Activated CD4-positive, alpha-beta T cell treated with anti-CD3 and anti-CD28 coated beads, Interleukin-2, amount 50 U/mL, for 24 hours (primary cell): ENCODE results near the gene KRTAP2-1.
"Not testable (repeated sequence)": the region's sequence is repeated elsewhere in the genome, so short reads cannot be mapped to it uniquely, and the experiment has no call there.

Experiments used
- DNase-seq, 2 donors: peaks; one replicate each; pipeline ENCODE4 v3.0.0-alpha.2; 2020; ENCODE audit warnings: low read depth in 1 of 2, low spot score in 1 of 2

KRTAP2-1 gene

GRCh38 chr17:41046735-41047465, at the start of gene KRTAP2-1:
TSS of gene KRTAP2-1 (minus strand) at chr17:41047316. CDS start at chr17:41047267, 49 bp downstream.
- not testable (repeated sequence) for DNase-seq

- no peak for DNase-seq
Measured at GRCh38 chr17:41096055-41096454, 48.9 kb upstream of the KRTAP2-1 start.

GRCh38 chr17:41088760-41089352, 41.7 kb upstream of the KRTAP2-1 start:
- DNase-seq, result not testable (repeated sequence)

- DNase-seq, result not testable (repeated sequence)
Measured at GRCh38 chr17:41084100-41084856, 37.2 kb upstream of the KRTAP2-1 start, which contains the start of gene KRTAP4-7. TSS of gene KRTAP4-7 (plus strand) at chr17:41084150. CDS start at chr17:41084207, 57 bp downstream.

GRCh38 chr17:41083427-41083826, 36.3 kb upstream of the KRTAP2-1 start:
- DNase-seq, result not testable (repeated sequence)

GRCh38 chr17:41082626-41083025, 35.5 kb upstream of the KRTAP2-1 start:
- no peak for DNase-seq

- DNase-seq, result no peak
Measured at GRCh38 chr17:41076788-41077187, 29.7 kb upstream of the KRTAP2-1 start.

GRCh38 chr17:41073676-41074075, 26.6 kb upstream of the KRTAP2-1 start:
- DNase-seq, result no peak

- no peak for DNase-seq
Measured at GRCh38 chr17:41071606-41072360, 24.7 kb upstream of the KRTAP2-1 start.

- DNase-seq, result no peak
Measured at GRCh38 chr17:41069031-41069430, 21.9 kb upstream of the KRTAP2-1 start.

GRCh38 chr17:41067281-41067680, 20.2 kb upstream of the KRTAP2-1 start:
- no peak for DNase-seq

GRCh38 chr17:41065829-41066624, 18.9 kb upstream of the KRTAP2-1 start, which contains the start of gene KRTAP2-4:
TSS of gene KRTAP2-4 (minus strand) at chr17:41065879. CDS start at chr17:41065845, 34 bp downstream.
- DNase-seq, result no peak

GRCh38 chr17:41065016-41065689, 18.0 kb upstream of the KRTAP2-1 start:
- DNase-seq, result not testable (repeated sequence)

- DNase-seq, result no peak
Measured at GRCh38 chr17:41064301-41064700, 17.2 kb upstream of the KRTAP2-1 start.

- DNase-seq, result no peak
Measured at GRCh38 chr17:41063449-41063848, 16.3 kb upstream of the KRTAP2-1 start.

- DNase-seq, result no peak
Measured at GRCh38 chr17:41061964-41062363, 14.8 kb upstream of the KRTAP2-1 start.

GRCh38 chr17:41060052-41060604, 13.0 kb upstream of the KRTAP2-1 start, which contains the start of gene KRTAP2-3:
TSS of gene KRTAP2-3 (minus strand) at chr17:41060114. CDS start at chr17:41060050, 64 bp downstream.
- no peak for DNase-seq

GRCh38 chr17:41059276-41060051, 12.3 kb upstream of the KRTAP2-1 start:
- not testable (repeated sequence) for DNase-seq
